HAP-1 (cell line): ENCODE measurements around the gene ANKHD1.

Experiments
- DNase-seq, 2 experiments: peaks; one replicate each; pipeline ENCODE4 v3.0.0-alpha.2; 2016 to 2020; ENCODE audit warnings: low spot score in 2 of 2
- H3K27me3 ChIP-seq: fragments of 250-450 bp; sonication (Bioruptor Pico); 2 replicates; pipeline ENCODE4 v1.5.1; 2020; ENCODE audit warnings: low read depth, mild to moderate bottlenecking, moderate library complexity
- H3K36me3 ChIP-seq: fragments of 250-450 bp; sonication (Bioruptor Pico); replicated peaks from 2 replicates; pipeline ENCODE4 v1.5.1; 2020; ENCODE audit warnings: mild to moderate bottlenecking
- H3K4me1 ChIP-seq: fragments of 250-450 bp; sonication (Bioruptor Pico); 2 replicates; pipeline ENCODE4 v1.5.1; 2020; ENCODE audit warnings: mild to moderate bottlenecking
- H3K4me3 ChIP-seq: fragments of 250-450 bp; sonication (Bioruptor Pico); 2 replicates; pipeline ENCODE4 v1.5.1; 2020; ENCODE audit warnings: mild to moderate bottlenecking, moderate library complexity
- H3K9me3 ChIP-seq: fragments of 250-450 bp; sonication (Bioruptor Pico); 2 replicates; pipeline ENCODE4 v1.5.1; 2020; ENCODE audit warnings: mild to moderate bottlenecking, moderate library complexity
- in situ Hi-C: fragments of 300-500 bp; cut with MboI; formaldehyde crosslinking; loops from 3 replicates; pipeline ENCODE4 v1.14.3; 2020; ENCODE audit warnings: low sequenced_read_pairs, inconsistent platforms, mixed read lengths

Gene ANKHD1

DNA sequence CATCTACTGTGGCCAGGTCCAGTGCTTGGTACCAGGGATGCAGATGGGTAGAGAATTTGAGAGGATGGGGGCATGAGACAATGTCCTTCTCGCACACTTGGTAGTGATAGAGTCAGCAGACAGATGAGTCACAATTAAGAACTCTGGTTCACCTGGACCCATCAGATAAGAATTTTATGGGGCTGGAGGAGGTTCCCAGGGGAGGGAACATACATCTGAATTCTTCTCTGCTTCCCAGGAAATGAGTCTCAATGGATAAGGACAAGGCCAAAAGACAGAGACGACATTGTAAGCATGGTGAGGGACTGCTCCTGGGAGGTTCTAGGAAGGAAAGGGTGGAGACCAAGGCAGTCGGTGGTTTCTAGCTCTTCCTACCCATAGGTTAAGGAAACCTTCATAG, 36.4 kb upstream of the ANKHD1 start:
- DNase-seq: no peak
- no peaks in the 10 kb centered on the region for H3K4me1 ChIP-seq
- in situ Hi-C loops: no loop called here

DNA sequence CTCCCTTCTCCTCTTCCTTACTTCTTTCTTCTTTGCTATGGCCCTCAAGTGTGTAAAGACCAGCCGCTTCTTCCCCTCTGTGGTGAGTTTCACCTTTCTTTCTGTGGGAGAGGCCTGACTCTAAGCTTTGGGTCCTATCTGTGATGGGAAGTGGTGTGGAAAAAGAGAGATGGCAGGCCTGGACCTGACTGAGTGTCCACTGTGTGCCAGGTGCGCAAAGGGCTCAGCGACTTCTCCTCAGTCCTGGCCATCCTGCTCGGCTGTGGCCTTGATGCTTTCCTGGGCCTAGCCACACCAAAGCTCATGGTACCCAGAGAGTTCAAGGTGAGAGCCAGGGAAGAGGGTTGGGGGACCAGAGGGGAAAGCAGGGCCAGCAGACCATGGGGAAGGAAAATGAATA, 35.7 kb upstream of the ANKHD1 start:
- DNase-seq: no peak
- Histone ChIP-seq H3K4me3 (no peak overlapping the region), H3K4me1 (no peaks in the 10 kb centered on the region), H3K36me3 (no peaks in the 10 kb centered on the region), H3K9me3 (no peaks in the 10 kb centered on the region), H3K27me3 (no peaks in the 10 kb centered on the region)
- in situ Hi-C loops: no loop called here

More for the DNA sequence above, 36.4 kb upstream of the ANKHD1 start:
- no peak overlapping the region for H3K4me3 ChIP-seq
- H3K9me3 ChIP-seq: no peaks in the 10 kb centered on the region
- H3K27me3 ChIP-seq: no peaks in the 10 kb centered on the region
- no peaks in the 10 kb centered on the region for H3K36me3 ChIP-seq

GRCh38 chr5:140366589-140367255, 34.9 kb upstream of the ANKHD1 start:
- Histone ChIP-seq H3K36me3 (no peaks in the 10 kb centered on the region), H3K9me3 (no peaks in the 10 kb centered on the region), H3K4me1 (no peaks in the 10 kb centered on the region), H3K27me3 (no peaks in the 10 kb centered on the region), H3K4me3 (no peak overlapping the region)
- no peak for DNase-seq
- in situ Hi-C loops: no loop called here

DNA sequence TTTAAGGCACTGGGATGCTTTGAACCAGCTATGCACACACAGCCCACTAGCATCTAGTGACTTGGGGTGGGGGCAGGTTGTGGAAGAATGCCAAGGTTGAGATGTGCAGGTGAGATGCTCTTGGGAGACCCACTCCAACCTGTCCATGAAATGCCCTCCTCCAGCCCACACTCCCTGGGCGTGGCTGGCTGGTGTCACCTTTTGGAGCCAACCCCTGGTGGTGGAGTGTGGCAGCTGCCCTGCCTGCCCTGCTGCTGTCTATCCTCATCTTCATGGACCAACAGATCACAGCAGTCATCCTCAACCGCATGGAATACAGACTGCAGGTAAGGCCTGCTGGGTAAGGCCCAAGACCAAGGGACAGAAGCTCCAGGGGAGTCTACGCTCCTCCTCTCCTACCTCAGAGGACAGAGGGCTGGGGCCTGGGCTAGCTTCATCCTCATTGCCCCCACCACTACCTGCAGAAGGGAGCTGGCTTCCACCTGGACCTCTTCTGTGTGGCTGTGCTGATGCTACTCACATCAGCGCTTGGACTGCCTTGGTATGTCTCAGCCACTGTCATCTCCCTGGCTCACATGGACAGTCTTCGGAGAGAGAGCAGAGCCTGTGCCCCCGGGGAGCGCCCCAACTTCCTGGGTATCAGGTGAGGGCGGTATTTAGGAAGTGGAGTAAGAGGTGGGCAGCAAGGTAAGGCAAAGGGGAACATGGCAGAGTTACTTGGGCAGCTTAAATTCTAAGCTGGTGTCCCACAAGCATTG, 34.2 kb upstream of the ANKHD1 start:
- in situ Hi-C loops: no loop called here
- Histone ChIP-seq H3K9me3 (no peaks in the 10 kb centered on the region), H3K27me3 (no peaks in the 10 kb centered on the region), H3K4me1 (no peaks in the 10 kb centered on the region), H3K4me3 (no peak overlapping the region), H3K36me3 (no peaks in the 10 kb centered on the region)
- DNase-seq: no peak

DNA sequence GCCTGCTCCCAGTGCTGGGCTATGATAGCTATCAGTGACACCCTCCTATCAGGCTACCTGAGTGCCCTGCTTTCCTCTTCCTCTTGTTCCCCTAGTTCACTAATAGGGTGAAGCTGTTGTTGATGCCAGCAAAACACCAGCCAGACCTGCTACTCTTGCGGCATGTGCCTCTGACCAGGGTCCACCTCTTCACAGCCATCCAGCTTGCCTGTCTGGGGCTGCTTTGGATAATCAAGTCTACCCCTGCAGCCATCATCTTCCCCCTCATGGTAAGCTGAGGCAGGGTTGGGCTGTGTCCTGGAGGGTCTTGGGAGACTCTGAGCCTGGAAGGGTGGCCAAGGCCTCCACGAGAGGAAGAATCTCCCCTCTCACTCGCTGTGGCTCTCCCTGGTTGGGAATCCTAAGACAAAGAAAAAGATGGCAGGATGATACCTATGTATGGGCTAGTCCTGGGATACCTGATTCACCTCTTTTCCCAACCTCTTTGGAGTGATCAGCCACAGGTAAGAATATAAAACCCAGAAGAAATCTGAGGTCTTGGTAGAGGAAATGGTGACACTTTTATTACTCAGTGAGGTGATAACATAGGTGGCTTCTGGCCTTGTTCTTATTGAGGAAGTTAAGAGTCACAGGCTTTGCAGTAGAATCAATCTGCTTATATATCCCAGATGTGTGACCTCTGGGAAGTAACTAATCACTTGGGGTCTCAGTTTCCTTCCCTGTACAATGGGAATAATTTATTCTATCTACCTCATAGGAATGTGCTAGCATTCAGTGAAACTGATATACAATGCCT, 30.1 kb upstream of the ANKHD1 start:
- DNase-seq: no peak
- H3K4me3 ChIP-seq: no peak overlapping the region
- no peaks in the 10 kb centered on the region for H3K9me3 ChIP-seq
- H3K27me3 ChIP-seq: no peaks in the 10 kb centered on the region
- H3K36me3 ChIP-seq: no peaks in the 10 kb centered on the region
- peaks cover 3% of the 10 kb centered on the region for H3K4me1 ChIP-seq
- in situ Hi-C loops: no loop called here

- DNase-seq: peak; percentile 80 to 90
- Histone ChIP-seq H3K4me1 (peaks cover 3% of the 10 kb centered on the region), H3K9me3 (no peaks in the 10 kb centered on the region), H3K36me3 (no peaks in the 10 kb centered on the region), H3K27me3 (no peaks in the 10 kb centered on the region), H3K4me3 (no peak overlapping the region)
- in situ Hi-C loops: no loop called here
These were observed 28.6 kb upstream of the ANKHD1 start for GRCh38 chr5:140372971-140373487.

DNA sequence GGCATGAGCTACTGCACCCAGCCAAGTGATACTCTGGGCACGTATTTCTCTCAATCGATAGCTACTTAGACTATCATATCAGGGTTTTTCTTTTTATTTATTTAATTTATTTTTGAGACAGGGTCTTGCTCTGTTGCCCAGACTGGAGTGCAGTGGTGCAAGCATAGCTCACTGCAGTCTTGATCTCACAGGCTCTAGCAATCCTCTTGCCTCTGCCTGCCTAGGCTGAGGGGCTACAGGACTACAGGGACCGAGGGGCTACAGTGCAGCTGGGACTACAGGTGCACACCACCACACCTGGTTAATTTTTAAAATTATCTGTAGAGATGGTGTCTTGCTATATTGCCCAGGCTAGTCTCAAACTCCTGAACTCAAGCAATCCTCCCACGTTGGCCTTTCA, 20.3 kb upstream of the ANKHD1 start:
- in situ Hi-C loops: no loop called here

DNA sequence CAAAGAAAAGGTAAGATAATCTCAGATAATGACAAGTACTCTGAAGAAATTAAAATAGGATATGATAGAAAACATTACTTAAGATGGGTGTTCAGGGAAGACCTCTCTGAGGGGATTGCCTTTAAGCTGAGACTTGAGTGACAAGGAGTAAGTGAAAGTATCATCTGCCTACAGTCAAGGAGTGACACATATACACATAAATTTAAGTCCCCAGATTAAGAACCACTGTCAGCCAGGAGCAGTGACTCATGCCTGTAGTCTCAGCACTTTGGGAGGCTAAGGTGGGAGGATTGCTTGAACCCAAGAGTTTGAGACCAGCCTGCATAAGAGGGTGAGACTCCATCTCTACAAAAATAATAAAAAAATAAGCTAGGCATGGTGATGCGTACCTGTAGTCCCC, 19.7 kb upstream of the ANKHD1 start:
- H3K36me3 ChIP-seq: no peaks in the 10 kb centered on the region
- no peak for DNase-seq

More for the DNA sequence above, 20.3 kb upstream of the ANKHD1 start:
- Histone ChIP-seq H3K9me3 (no peaks in the 10 kb centered on the region; the same call in 1 of the 2 replicates), H3K4me1 (no peaks in the 10 kb centered on the region), H3K27me3 (no peaks in the 10 kb centered on the region), H3K36me3 (no peaks in the 10 kb centered on the region), H3K4me3 (no peak overlapping the region)
- DNase-seq: no peak

DNA sequence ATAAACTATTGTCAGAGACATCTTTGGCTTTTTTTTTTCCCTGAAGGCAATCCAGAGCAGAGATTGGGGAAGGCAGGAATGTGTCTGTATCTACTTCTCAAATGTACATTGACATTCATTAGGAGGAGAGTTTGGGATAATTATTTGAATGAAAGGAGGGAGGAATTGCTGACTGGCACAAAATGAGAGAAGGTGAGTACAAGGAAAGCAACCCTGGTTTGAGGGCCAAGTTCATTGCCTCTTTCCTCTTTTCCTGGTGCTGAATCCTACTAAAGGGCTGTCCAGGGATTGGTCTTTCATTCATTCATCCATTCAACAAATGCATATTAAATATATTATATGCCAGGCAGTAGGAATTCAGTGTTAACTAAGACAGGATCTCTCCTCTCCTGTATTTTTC, 18.8 kb upstream of the ANKHD1 start:
- in situ Hi-C loops: no loop called here
- no peaks in the 10 kb centered on the region for H3K36me3 ChIP-seq
- H3K4me1 ChIP-seq: no peaks in the 10 kb centered on the region
- no peaks in the 10 kb centered on the region for H3K27me3 ChIP-seq
- DNase-seq: no peak
- no peak overlapping the region for H3K4me3 ChIP-seq
- no peaks in the 10 kb centered on the region; the same call in 1 of the 2 replicates for H3K9me3 ChIP-seq

More for the DNA sequence above, 19.7 kb upstream of the ANKHD1 start:
- Histone ChIP-seq H3K4me1 (no peaks in the 10 kb centered on the region), H3K9me3 (no peaks in the 10 kb centered on the region; the same call in 1 of the 2 replicates), H3K27me3 (no peaks in the 10 kb centered on the region), H3K4me3 (no peak overlapping the region)
- in situ Hi-C loops: no loop called here

DNA sequence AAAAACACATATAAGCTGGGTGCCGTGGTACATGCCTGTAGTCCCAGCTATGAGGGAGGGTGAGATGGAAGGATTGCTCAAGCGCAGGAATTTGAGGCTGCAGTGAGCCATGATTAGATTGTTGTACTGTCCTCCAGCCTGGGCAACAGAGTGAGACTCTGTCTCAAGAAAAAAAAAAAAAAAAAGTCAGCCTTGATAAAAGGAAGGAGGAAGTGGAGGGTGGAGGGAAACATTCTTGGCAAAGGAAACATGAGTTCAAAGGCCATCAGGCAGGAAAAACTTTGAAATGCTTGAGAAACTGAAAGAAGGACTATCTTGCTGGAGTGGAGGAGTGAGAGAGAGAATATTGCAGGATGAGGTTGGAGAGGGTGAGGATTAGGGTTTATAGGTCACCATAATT, 18.3 kb upstream of the ANKHD1 start:
- H3K27me3 ChIP-seq: no peaks in the 10 kb centered on the region
- H3K4me1 ChIP-seq: no peaks in the 10 kb centered on the region
- no peak overlapping the region for H3K4me3 ChIP-seq
- no peaks in the 10 kb centered on the region for H3K36me3 ChIP-seq
- in situ Hi-C loops: no loop called here
- no peak for DNase-seq
- no peaks in the 10 kb centered on the region; the same call in 1 of the 2 replicates for H3K9me3 ChIP-seq

- Histone ChIP-seq H3K4me1 (no peaks in the 10 kb centered on the region), H3K27me3 (no peaks in the 10 kb centered on the region), H3K4me3 (no peak overlapping the region), H3K36me3 (no peaks in the 10 kb centered on the region), H3K9me3 (no peaks in the 10 kb centered on the region)
- in situ Hi-C loops: no loop called here
- no peak for DNase-seq
These were observed 13.6 kb upstream of the ANKHD1 start for GRCh38 chr5:140388052-140388451.

- in situ Hi-C loops: no loop called here
These were observed 10.3 kb upstream of the ANKHD1 start for GRCh38 chr5:140391312-140391711.

GRCh38 chr5:140391732-140392131, 9.9 kb upstream of the ANKHD1 start:
- DNase-seq: no peak
- no peaks in the 10 kb centered on the region for H3K9me3 ChIP-seq
- H3K4me3 ChIP-seq: no peak overlapping the region
- in situ Hi-C loops: no loop called here
- H3K27me3 ChIP-seq: no peaks in the 10 kb centered on the region
- H3K4me1 ChIP-seq: no peaks in the 10 kb centered on the region
- H3K36me3 ChIP-seq: no peaks in the 10 kb centered on the region

More at GRCh38 chr5:140391312-140391711, 10.3 kb upstream of the ANKHD1 start:
- no peaks in the 10 kb centered on the region for H3K27me3 ChIP-seq
- H3K4me1 ChIP-seq: no peaks in the 10 kb centered on the region
- DNase-seq: no peak
- no peaks in the 10 kb centered on the region for H3K36me3 ChIP-seq
- H3K9me3 ChIP-seq: no peaks in the 10 kb centered on the region
- no peak overlapping the region for H3K4me3 ChIP-seq

- no peaks in the 10 kb centered on the region for H3K9me3 ChIP-seq
- H3K36me3 ChIP-seq: no peaks in the 10 kb centered on the region
- in situ Hi-C loops: no loop called here
- DNase-seq: no peak
- no peak overlapping the region for H3K4me3 ChIP-seq
- no peaks in the 10 kb centered on the region for H3K27me3 ChIP-seq
- H3K4me1 ChIP-seq: peaks cover 6% of the 10 kb centered on the region
These were observed 7.9 kb upstream of the ANKHD1 start for GRCh38 chr5:140393738-140394137.
